HepG2 (cell line): ENCODE data around the gene SRC. TPM values are rescaled to one million over a fixed set of nuclear protein-coding genes. Genes with fewer than 3 reads are reported as not detected.

ENCODE experiments used
- ATAC-seq: fragments of 200-7000 bp; cut with Tn5 transposase; 3 replicates; pipeline ENCODE4 v1.9.1; 2020; ENCODE audit warnings: mild to moderate bottlenecking, moderate library complexity
- BruUV-seq: library from RNA; stranded (reverse); fragments of 400-500 nt; replicated peaks from 2 replicates; lab custom pipeline; 2021; lab: Mats Ljungman, UMichigan
- CTCF ChIA-PET: fragments of 300-600 bp; formaldehyde crosslinking; extraction: SDS; loops from one replicate; lab custom pipeline; 2021; ENCODE audit warnings: low total read pairs, inconsistent platforms, low intra/inter-chr PET ratio; lab: Yijun Ruan, JAX
- POLR2A ChIA-PET: fragments of 350-600 bp; sonication (Branson Sonifier 250); formaldehyde crosslinking; loops from one replicate; lab custom pipeline; 2020; ENCODE audit warnings: antibody characterized with exemption, inconsistent platforms; lab: Yijun Ruan, JAX
- DNase-seq: peaks from one replicate; pipeline ENCODE4 v3.0.0-alpha.2; 2015; ENCODE audit warnings: low spot score
- FAIRE-seq: peaks from 3 replicates; lab custom pipeline; 2011; peaks lifted over from hg19 to GRCh38; lab: Jason Lieb, UNC
- H2AFZ ChIP-seq: one replicate; pipeline ENCODE4 v1.6.1; 2011; ENCODE audit warnings: low read length, inconsistent platforms
- H3K27ac ChIP-seq: fragments of 300-600 bp; 3 replicates; pipeline ENCODE4 v1.8.0; 2011; ENCODE audit warnings: mixed run types, mild to moderate bottlenecking, mixed read lengths, low read length, inconsistent platforms; ENCODE audit not compliant: insufficient read depth; ENCODE audit errors: extremely low read length
- H3K27me3 ChIP-seq, 2 experiments: fragments of 200-600 bp in 1 of 2; 2 replicates in 1 of 2; 3 replicates in 1 of 2; pipeline versions ENCODE4 v1.6.0 to v1.8.0; 2011; ENCODE audit warnings: low read length in 2 of 2, mild to moderate bottlenecking in 2 of 2, moderate library complexity in 2 of 2, inconsistent platforms in 1 of 2; ENCODE audit not compliant: insufficient read depth in 2 of 2, control insufficient read depth in 1 of 2
- H3K36me3 ChIP-seq, 2 experiments: fragments of 200-600 bp in 1 of 2; replicated peaks in 1 of 2; 2 replicates in 1 of 2; 3 replicates in 1 of 2; pipeline versions ENCODE4 v1.5.1 to v1.8.0; 2011; ENCODE audit warnings: low read length in 2 of 2, inconsistent platforms in 1 of 2; ENCODE audit not compliant: insufficient read depth in 2 of 2, control insufficient read depth in 1 of 2
- H3K4me1 ChIP-seq: 2 replicates; pipeline ENCODE4 v1.5.1; 2012; ENCODE audit warnings: low read length, inconsistent platforms; ENCODE audit not compliant: insufficient read depth
- H3K4me2 ChIP-seq: 2 replicates; pipeline ENCODE4 v1.6.0; 2011; ENCODE audit warnings: low read depth, low read length, inconsistent platforms
- H3K4me3 ChIP-seq, 3 experiments: fragments of 200-600 bp in 1 of 3; sonication (generic), shearing (Covaris generic) in 1 of 3; replicated peaks in 1 of 3; 2 replicates each; pipeline ENCODE4 v1.5.1; 2011 to 2016; ENCODE audit warnings: low read length in 3 of 3, inconsistent platforms in 2 of 3, low read depth in 2 of 3, mild to moderate bottlenecking in 2 of 3, control low read depth in 1 of 3, mixed read lengths in 1 of 3; ENCODE audit not compliant: insufficient read depth in 1 of 3
- H3K79me2 ChIP-seq: one replicate; pipeline ENCODE4 v1.6.1; 2011; ENCODE audit warnings: low read length, inconsistent platforms; ENCODE audit not compliant: insufficient read depth
- H3K9ac ChIP-seq: 2 replicates; pipeline ENCODE4 v1.6.0; 2011; ENCODE audit warnings: mild to moderate bottlenecking, low read depth, low read length, inconsistent platforms; ENCODE audit not compliant: insufficient read depth
- H3K9me3 ChIP-seq: 2 replicates; pipeline ENCODE4 v1.5.1; 2012; ENCODE audit warnings: mild to moderate bottlenecking, low read length
- H4K20me1 ChIP-seq: 2 replicates; pipeline ENCODE4 v1.6.0; 2011; ENCODE audit warnings: inconsistent platforms, mild to moderate bottlenecking, low read length, moderate library complexity; ENCODE audit not compliant: insufficient read depth
- FOXJ3 ChIP-seq: sonication (generic); formaldehyde crosslinking; IDR thresholded peaks from 2 replicates; pipeline ENCODE4 v1.4.0; 2020; ENCODE audit warnings: missing genetic modification reagents, mild to moderate bottlenecking, borderline replicate concordance
- GMEB1 ChIP-seq: sonication (generic); formaldehyde crosslinking; IDR thresholded peaks from 2 replicates; pipeline ENCODE4 v1.5.1; 2020; ENCODE audit warnings: missing genetic modification reagents, mild to moderate bottlenecking, borderline replicate concordance
- HOXA5 ChIP-seq: sonication (generic); formaldehyde crosslinking; IDR thresholded peaks from 2 replicates; pipeline ENCODE4 v1.4.0; 2020; ENCODE audit warnings: missing genetic modification reagents
- POLR2A ChIP-seq, 2 experiments: IDR thresholded peaks; 2 replicates each; pipeline ENCODE4 v1.6.1; 2011; ENCODE audit warnings: low read depth in 2 of 2, low read length in 2 of 2, mild to moderate bottlenecking in 1 of 2, moderate library complexity in 1 of 2; ENCODE audit not compliant: insufficient read depth in 1 of 2
- SMAD1 ChIP-seq: sonication (generic); formaldehyde crosslinking; IDR thresholded peaks from 2 replicates; pipeline ENCODE4 v1.4.0; 2020; ENCODE audit warnings: missing genetic modification reagents, low read depth, mild to moderate bottlenecking, borderline replicate concordance
- SNAPC5 ChIP-seq: sonication (generic); formaldehyde crosslinking; IDR thresholded peaks from 2 replicates; pipeline ENCODE4 v1.8.1; 2023; ENCODE audit warnings: mild to moderate bottlenecking, missing genetic modification reagents, borderline replicate concordance
- YEATS4 ChIP-seq: sonication (generic); formaldehyde crosslinking; IDR thresholded peaks from 2 replicates; pipeline ENCODE4 v1.4.0; 2020; ENCODE audit warnings: missing genetic modification reagents, borderline replicate concordance
- ZNF282 ChIP-seq: fragments of 450-650 bp; IDR thresholded peaks from 2 replicates; pipeline ENCODE4 v1.6.1; 2018; ENCODE audit not compliant: partially characterized antibody
- ZNF768 ChIP-seq: sonication (generic); formaldehyde crosslinking; IDR thresholded peaks from 2 replicates; pipeline ENCODE4 v1.4.0; 2020; ENCODE audit warnings: missing genetic modification reagents
- ZNF891 ChIP-seq: sonication (generic); formaldehyde crosslinking; IDR thresholded peaks from 2 replicates; pipeline ENCODE4 v1.5.0; 2020; ENCODE audit warnings: mild to moderate bottlenecking, missing genetic modification reagents
- WGBS: methylation state at CpG from one replicate; pipeline ENCODE4 v1.1.6; 2017; ENCODE audit warnings: low lambda C conversion rate; 5-methylcytosine and 5-hydroxymethylcytosine counted together
- in situ Hi-C: cut with HindIII; loops from 2 replicates; pipeline ENCODE4 v1.10.0; 2017; ENCODE audit warnings: low pct_unique_long_range_greater_than_20kb; ENCODE audit not compliant: extremely low pct_ligation_motif_present
- intact Hi-C: fragments of 100-400 bp; cut with micrococcal nuclease; formaldehyde crosslinking; loops from one replicate; pipeline ENCODE4 v1.10.0; 2022; ENCODE audit not compliant: unreplicated experiment
- polyA plus RNA-seq, 8 experiments: library from polyadenylated mRNA; depleted of rRNA in 3 of 8; stranded (reverse) in 7 of 8; unstranded in 1 of 8; fragments of >200 nt; fragmentation: Illumina TruSeq in 4 of 8; extraction: Trizol in 4 of 8; gene quantifications; 2 replicates each; pipeline versions ENCODE4 v1.2.1 to v1.2.3, GENCODE V29; 2011 to 2016; ENCODE audit warnings: low read depth in 4 of 8, missing spikeins in 1 of 8, mixed read lengths in 1 of 8; ENCODE audit not compliant: insufficient read depth in 1 of 8
- total RNA-seq, 5 experiments: library from RNA; depleted of rRNA; stranded (reverse); fragments of >200 nt; fragmentation: Illumina TruSeq; extraction: Trizol; gene quantifications; 2 replicates each; pipeline ENCODE4 v1.2.3, GENCODE V29; 2016; ENCODE audit warnings: low read depth in 1 of 5

SRC gene
- total and polyA plus RNA-seq, 2 of the 13 experiments (the other 11 are each of a cell fraction or from before 2014, with no cell fraction given) = 54.7 to 192 TPM

GRCh38 chr20:37352608-37352980, 6.7 kb downstream of the SRC start (continued):
- TF ChIP-seq SMAD1 (CRISPR knock-in tag) (0 out of 2 replicates have a peak, but pooled peaks have one; percentile 51), SNAPC5 (CRISPR knock-in tag) (no peak), ZNF282 (no peak), GMEB1 (CRISPR knock-in tag) (no peak), HOXA5 (CRISPR knock-in tag) (no peak), ZNF891 (CRISPR knock-in tag) (peak; percentile 9; the same call in 1 of the 2 replicates)
- TF ChIP-seq, all 625 proteins: peak for 10

- Histone ChIP-seq H3K9me3 (no peaks in the 10 kb centered on the region), H4K20me1 (peaks cover 100% of the 10 kb centered on the region), H3K4me3 (no peak overlapping the region), H3K4me2 (no peak overlapping the region), H2AFZ (no peak overlapping the region), H3K27me3 (no peaks in the 10 kb centered on the region), H3K79me2 (peaks cover 100% of the 10 kb centered on the region), H3K27ac (no peak overlapping the region), H3K36me3 (peaks cover 43 to 90% of the 10 kb centered on the region in 2 experiments), H3K9ac (no peak overlapping the region), H3K4me1 (peaks cover 50% of the 10 kb centered on the region)
- intact Hi-C loops (no loop called here), in situ Hi-C loops (no loop called here)
- TF ChIP-seq POLR2A (IDR thresholded peaks at IDR 0.05; ENCODE audit: insufficient read depth in 1 of 2, low read depth in 2 of 2, low read length in 2 of 2) = 0 out of 4 replicates have a peak, but pooled peaks of 1 of the 2 experiments have one; percentile 15
- TF ChIP-seq FOXJ3 (CRISPR knock-in tag) = no peak
- peak; percentile 77 for TF ChIP-seq ZNF768
- TF ChIP-seq YEATS4 (CRISPR knock-in tag) = no peak
- BruUV-seq = no TSS peak
- ChIA-PET CTCF (no interaction called here), POLR2A (no interaction called here)
- FAIRE-seq (no peak), DNase-seq (no peak), ATAC-seq (no peak)
- 95% methylated on average over 12 of the region's 13 CpGs for WGBS
Measured at GRCh38 chr20:37353285-37353849, 7.4 kb downstream of the SRC start.
